ENCODE results near the gene FGF21.

Gene FGF21

DNA sequence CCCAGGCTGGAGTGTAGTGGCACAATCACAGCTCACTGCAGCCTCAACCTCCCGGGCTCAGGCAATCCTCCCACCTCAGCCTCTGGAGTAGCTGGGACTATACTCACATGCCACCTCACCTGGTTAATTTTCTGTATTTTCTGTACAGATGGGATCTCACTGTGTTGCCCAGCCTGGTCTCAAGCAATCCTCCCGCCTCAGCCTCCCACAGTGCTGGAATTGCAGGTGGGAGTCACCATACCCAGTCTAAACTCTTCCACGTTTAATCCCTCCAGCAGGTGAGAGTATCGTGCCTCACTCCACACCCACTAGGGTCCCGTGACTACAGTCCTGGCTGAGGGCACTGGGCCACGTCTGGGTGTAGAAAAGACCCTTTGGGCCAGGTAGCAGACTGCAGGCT, 39.0 kb downstream of the FGF21 start:
- DNase-seq: no peak

DNA sequence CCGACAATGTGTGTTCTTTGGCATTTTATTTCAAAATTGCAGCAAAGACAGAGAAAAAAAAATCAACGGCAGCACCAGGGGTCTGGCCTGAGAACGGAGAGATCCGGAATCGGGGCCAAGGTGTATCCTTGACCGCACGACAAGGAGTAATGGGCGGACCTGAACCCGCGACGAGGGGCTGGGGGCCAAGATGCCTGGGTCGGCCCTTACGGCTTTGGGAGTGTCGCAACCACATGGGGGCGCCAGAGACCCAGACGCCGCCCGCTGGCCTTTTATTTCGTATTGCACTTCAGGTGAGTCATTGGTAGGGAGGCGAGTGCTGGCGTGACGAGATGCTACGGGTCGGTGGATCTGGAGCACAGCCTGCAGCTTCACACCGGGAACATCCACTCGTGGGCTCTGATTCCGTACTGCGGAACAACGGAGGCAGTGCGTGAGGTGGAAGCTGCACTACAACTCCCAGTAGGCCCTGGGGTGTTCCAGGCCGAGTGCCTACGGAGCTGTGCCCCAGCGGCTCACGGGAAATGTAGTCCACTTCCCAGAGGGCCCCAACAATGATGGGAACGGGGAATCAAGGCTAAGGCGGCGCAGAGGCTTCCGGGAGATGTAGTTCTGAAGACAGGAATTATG, 39.8 kb downstream of the FGF21 start:
- peak; percentile 78 to 79 for DNase-seq

DNA sequence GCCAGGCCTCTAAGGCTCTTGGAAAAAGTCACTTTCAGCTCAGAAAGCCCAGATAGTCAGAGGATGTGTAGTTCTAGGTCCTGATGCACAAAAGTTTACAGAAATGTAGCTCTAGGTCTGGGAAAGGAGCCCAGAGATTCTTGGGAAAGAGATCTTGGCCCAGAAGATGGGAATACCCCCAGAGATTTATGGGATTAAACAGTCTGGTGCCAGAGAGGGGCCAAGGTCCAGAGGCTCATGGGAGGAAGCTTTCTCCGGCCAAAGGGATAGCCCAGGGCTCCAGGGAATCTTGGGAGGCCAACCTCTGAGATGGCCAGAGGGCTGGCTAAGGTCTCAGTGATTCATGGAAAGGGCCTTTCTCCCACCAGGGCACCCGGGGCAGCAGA, 40.4 kb downstream of the FGF21 start:
- no peak for DNase-seq

DNA sequence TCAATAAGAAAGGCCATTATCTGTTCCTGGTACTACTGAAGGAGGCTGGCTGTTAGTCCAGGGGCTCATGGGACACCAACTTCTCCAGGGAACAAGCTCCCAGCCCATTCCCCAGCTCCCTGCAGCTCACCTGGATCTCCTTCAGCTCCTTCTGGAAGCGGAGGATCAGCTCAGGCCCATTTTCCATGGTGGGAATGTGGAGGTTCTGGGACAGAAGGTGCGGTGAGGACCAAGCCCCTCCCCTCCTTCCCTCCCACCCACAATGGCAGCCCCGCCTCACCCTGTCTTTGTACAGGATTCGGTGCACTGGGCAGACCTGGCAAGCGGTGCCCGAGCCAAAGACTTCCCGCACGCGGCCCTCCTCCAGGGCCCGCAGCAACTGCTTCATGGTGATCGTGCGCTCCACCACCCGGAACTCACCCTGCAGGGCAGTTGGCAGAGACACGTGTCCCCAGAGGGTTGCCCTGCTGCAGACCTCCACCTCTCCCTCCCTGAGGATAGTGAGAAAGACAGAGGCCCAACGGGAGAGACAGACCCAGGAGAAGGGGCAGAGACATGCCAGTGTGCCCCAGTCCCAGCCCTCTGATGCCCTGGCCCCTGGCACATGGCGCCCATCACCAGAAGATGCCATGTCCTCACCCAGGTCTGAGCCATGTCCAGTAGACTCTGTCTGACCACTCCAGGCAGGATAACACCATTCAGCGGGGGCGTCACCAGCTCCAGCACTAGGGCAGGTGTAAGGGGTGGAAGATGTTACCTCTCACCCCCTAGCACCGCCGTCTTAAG, 41.2 kb downstream of the FGF21 start:
- no peak for DNase-seq

DNA sequence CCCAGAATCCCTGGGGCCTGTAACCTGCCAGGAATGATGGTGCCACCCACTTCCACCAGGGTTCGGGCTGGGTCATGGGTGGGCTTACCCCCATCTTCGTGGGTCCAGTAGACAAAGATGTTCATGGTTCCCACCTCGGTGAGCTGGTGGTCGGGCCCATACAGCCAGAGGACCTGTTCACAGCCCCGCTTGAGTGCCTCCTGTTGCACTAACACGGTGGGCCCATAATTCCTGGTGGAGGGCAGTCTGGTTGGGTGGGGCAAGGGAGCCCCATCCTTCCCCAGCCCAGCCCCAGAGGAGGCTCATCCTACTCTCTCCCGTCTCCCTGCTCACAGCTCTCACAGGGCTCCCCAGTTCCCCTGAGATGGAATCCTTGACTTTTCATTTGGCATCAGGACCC, 41.8 kb downstream of the FGF21 start:
- no peak for DNase-seq

DNA sequence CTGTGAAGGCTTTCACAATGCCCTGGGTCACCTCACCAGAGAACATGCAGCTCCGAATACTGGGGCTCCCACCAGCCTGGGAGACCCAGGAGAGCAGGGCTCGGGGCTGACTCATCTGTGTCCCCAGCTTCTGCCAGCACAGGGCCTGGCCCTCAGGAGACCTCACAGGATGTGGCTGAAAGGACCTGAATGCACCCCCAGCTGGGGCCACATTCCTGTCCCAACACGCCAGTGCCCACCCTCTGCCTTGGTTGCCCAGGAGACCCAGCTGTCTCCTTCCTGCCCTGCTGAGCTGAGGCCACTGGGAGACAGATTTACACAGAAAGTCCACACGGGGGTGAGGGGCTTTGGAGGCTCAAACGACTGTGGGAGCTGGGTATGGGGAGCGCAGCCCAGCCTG, 43.6 kb downstream of the FGF21 start:
- no peak for DNase-seq

DNA sequence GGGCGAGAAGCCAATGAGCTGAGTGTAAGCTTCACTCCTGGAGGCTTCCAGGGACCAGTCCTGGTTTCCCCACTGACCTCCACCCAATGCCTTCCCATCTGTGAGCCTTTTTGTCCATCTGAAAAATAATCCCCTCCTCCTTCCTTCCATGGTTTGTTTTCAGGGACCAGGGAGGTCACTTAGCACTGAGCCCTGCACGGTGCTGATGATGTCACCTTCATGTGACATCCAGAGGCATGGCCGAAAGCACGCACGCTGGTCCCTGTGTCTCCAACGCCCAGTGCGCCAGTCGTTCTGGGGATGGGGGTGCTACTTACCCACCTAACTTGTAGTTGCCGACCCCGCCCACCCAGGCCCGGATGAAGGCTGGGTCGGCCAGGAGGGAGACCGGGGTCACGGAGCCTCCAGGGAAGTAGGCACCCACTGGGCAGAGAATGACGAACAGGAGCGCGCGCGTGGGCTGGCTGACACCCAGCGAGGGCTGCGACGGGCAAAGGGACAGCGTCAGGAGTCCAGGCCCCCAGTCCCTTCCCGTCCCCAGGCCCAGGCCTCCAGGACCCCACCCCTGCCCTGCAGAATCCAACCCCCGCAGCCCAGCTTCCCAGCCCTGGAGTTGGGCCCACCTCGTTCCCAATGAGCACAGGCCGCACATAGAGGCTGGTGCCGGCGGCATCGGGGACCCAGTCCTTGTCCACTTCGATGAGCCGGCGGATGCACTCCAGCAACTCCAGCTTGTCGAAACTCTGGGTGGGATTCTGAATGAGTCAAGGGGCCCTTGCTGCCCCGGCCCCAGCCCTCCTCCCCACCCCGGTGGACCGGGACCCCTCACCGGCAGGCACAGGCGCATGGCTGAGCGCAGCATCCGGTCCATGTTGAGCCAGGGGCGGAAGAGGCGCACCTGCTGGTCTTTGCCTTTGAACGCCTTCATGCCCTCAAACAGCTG, 44.3 kb downstream of the FGF21 start:
- DNase-seq: no peak

DNA sequence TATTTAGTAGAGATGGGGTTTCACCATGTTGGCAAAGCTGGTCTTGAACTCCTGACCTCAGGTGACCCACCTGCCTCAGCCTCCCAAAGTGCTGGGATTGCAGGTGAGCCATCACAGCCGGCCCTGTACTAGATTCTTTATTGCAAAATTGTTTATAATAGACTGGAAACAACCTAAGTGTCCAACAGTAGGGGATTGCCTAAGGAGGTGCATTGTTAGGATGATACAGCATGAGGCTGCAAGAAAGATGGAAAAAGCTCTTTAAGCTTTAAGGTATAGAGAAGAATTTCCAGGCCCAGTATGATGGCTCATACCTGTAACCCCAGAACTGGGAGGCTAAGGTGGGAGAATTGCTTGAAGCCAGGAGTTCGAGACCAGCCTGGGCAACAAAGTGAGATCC, 47.3 kb downstream of the FGF21 start:
- no peak for DNase-seq

DNA sequence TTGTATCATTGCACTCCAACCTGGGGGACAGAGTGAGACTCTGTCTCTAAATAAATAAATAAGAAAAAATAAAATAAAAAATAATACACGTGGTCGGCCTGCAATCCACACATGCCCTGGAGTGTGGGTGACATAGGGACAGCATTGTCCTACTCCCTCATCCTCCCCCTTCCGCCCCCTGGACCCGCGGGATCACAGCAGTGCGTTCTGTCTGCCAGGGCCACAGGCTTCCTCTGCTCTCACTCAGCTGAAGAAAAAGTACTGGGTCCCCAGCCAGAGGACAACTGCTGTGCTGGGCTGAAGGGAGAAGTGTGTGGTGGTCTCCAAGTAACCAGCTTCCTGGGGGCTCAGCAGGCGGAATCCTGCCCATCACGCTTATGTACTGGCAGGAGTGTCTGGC, 49.2 kb downstream of the FGF21 start:
- no peak for DNase-seq

DNA sequence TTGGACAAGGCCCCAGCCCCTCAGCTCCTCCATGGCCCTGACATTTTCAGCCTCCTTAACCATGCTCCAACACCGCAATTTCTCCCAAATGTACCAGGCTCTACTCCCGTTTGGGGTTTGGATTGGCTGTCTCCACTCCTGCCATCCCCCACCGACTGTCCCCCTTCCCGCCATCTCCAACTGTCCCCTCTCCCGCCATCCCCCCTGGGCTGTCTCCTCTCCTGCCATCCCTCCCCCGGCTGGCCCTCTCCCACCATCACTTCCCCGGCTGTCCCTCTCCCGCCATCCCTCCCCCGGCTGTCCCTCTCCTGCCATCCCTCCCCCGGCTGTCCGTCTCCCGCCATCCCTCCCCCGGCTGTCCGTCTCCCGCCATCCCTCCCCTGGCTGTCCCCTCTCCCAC, 50.1 kb downstream of the FGF21 start:
- no peak for DNase-seq

DNA sequence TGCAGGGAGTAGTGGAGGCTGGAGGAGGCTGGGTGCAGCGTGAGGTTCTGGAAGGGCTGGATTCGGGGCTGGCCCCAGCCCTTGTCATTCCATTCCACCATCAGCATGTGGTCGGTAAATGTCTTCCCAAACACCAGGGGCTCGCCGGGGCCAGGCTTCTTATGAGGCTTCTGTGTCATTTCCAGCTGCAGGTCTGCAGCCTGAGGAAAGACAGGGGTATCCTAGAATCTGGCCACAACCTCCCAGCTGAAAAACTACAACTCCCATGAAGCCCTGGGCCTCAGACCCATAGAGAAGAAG, 51.1 kb downstream of the FGF21 start:
- DNase-seq: peak in 1 of 2 experiments; percentile 21

DNA sequence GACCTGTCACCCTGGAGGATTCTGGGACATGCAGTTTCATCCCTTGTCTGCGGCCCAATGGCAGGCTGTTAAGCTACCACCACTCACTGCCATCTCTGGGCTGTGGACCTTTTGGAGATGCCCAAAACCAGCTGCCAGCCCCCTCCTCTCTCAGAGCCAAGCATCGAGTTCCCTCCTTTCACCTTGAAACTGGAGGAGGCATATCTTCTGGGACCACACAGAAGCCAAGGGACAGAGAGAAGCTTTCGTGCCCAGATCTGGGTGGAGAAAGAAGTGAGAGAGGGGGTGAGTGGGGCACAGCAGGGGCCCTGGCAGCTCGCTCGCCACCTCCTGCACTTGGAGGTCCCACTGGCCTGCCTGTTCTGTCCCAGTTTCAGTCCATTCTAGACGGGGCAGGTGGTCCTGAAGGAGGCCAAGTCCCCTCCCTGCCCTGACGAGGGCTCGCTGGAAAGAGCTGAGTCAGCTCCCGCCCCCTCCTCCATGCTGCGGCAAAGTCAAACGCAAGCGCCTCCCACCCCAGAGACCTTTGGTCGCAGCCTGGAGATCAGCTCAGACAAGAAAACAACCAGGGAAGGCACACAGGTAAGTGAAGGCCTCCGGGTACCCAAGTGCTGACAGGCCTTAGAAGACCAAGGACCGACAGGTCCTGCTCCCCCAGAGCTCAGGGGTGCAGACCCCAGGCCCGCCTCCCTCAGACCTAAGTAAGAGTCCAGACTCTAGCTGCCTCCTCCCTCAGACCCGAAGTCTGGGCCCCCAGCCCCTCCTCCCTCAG, 51.7 kb downstream of the FGF21 start:
- DNase-seq: no peak

DNA sequence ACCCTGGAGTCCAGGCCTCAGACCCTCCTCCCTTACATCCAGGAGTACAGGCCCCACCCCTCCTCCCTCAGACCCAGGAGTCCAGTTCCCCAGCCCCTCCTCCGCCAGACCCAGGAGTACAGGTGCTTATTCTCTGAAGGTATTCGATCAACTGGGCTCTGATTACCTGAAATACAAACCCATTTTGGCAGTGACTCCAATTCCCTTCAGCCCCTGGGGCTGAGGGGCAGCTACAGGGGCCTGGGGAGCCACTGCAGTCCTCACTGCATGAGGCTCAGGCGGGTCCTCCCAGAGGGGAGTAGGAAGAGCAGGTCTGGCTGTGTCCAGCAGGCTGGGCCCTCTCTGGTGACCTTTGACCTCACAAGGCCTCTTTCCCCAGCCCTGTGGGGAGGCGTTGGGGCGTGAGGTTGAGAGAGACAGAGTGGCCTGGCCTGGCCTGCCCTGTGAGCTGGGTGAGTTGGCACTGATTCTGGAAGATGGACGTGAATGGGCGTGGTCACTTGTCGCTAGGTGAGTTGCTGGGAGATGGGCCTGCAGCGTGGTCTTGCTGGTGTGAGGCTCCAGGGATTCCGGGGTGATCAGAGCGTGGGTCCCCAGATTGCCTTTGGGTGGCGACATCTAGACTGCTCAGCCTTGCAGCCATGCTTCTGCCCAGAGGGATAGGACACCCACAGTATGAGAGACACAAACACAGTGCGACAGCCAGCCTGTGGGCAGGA, 52.4 kb downstream of the FGF21 start:
- no peak for DNase-seq
